Body of pancreas (tissue), 4 donors: ENCODE data around the gene PI16.

Experiments
- POLR2A ChIP-seq, 3 donors: fragments of 450-650 bp; IDR thresholded peaks; one replicate each; pipeline ENCODE4 v1.6.1; 2016; ENCODE audit warnings: antibody characterized with exemption in 3 of 3, mild to moderate bottlenecking in 2 of 3
- TF ChIP-seq, protein P1 (sequence below), 7 experiments: fragments of 450-650 bp in 4 of 7; fragments of 200-600 bp in 3 of 7; sonication (generic) in 3 of 7; IDR thresholded peaks; one replicate each; pipeline ENCODE4 v1.5.1; 2016 to 2019; ENCODE audit warnings: antibody characterized with exemption in 7 of 7

DNA sequence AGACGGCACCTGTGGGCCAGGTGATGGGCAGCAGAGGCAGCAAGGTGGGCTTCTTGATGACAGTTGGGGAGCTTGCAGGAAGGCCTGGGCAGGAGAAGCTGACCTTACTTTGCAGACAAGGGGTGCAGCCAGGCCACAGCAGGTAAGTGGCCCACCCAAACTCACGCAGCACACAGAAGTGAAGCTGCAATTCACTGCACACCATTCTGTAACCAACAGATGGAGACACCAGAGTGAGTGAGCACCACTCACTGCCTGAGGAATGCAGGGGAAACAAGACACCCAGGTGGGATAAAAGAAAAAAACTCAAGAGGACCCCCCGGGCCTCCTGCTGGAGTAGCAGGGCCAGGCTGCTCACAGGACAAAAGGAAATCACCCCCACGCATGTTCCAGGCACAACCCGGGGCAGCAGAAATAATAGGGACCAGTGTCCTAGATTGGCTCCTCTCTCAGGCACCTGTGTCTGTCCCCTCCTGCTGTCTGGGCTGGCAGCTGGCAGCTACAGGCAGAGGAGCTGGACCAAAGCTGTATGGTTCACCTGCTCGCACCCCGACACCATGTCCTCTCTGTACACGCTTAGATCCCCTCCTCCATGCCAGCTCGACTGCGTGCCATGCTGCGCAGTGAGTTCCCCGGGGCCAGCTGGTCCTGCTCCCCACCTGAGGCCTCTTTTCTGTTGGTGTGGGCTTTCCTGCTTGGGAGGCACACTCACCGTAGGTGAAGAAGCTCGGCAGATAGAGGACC, 26.5 kb downstream of the PI16 start:
- TF ChIP-seq, protein P1, sequence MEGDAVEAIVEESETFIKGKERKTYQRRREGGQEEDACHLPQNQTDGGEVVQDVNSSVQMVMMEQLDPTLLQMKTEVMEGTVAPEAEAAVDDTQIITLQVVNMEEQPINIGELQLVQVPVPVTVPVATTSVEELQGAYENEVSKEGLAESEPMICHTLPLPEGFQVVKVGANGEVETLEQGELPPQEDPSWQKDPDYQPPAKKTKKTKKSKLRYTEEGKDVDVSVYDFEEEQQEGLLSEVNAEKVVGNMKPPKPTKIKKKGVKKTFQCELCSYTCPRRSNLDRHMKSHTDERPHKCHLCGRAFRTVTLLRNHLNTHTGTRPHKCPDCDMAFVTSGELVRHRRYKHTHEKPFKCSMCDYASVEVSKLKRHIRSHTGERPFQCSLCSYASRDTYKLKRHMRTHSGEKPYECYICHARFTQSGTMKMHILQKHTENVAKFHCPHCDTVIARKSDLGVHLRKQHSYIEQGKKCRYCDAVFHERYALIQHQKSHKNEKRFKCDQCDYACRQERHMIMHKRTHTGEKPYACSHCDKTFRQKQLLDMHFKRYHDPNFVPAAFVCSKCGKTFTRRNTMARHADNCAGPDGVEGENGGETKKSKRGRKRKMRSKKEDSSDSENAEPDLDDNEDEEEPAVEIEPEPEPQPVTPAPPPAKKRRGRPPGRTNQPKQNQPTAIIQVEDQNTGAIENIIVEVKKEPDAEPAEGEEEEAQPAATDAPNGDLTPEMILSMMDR (IDR thresholded peaks at IDR 0.05) = no peak
- no peak for TF ChIP-seq POLR2A (IDR thresholded peaks at IDR 0.05)
